GM10847 (cell line): ENCODE measurements around the gene P2RY10.
A peak's percentile ranks its signal among the peaks of the same experiment; 100 is the strongest.

Source experiments
- POLR2A ChIP-seq: IDR thresholded peaks from 2 replicates; pipeline ENCODE4 v1.6.1; 2011; ENCODE audit not compliant: insufficient read length; ENCODE audit errors: extremely low read depth

Gene P2RY10

GRCh38 chrX:78945186-78945912, at the start of gene P2RY10:
TSS of gene P2RY10 (plus strand) at chrX:78945391. CDS start at chrX:78960521, 15,130 bp downstream.
- no peak for TF ChIP-seq POLR2A

GRCh38 chrX:78922754-78923153, 22.4 kb upstream of the P2RY10 start:
- no peak for TF ChIP-seq POLR2A

GRCh38 chrX:78923198-78924015, 21.8 kb upstream of the P2RY10 start:
- no peak for TF ChIP-seq POLR2A

GRCh38 chrX:78931814-78932213, 13.4 kb upstream of the P2RY10 start:
- TF ChIP-seq POLR2A: no peak

GRCh38 chrX:78934866-78935265, 10.3 kb upstream of the P2RY10 start:
- TF ChIP-seq POLR2A: no peak

- no peak for TF ChIP-seq POLR2A
These were observed 840 bp upstream of the P2RY10 start for GRCh38 chrX:78944351-78944750.

- TF ChIP-seq POLR2A: peak; percentile 4
These were observed 1.2 kb downstream of the P2RY10 start for GRCh38 chrX:78946178-78946931.

GRCh38 chrX:78950009-78950835, 5.0 kb downstream of the P2RY10 start:
- no peak for TF ChIP-seq POLR2A

- no peak for TF ChIP-seq POLR2A
These were observed 12.0 kb downstream of the P2RY10 start for GRCh38 chrX:78957049-78957767.

GRCh38 chrX:78957768-78958130, 12.6 kb downstream of the P2RY10 start:
- no peak for TF ChIP-seq POLR2A

- no peak for TF ChIP-seq POLR2A
These were observed 13.4 kb downstream of the P2RY10 start for GRCh38 chrX:78958419-78959116.

GRCh38 chrX:78960888-78961287, 15.7 kb downstream of the P2RY10 start:
- no peak for TF ChIP-seq POLR2A

GRCh38 chrX:78964598-78964997, 19.4 kb downstream of the P2RY10 start:
- no peak for TF ChIP-seq POLR2A
